Activated CD4-positive, alpha-beta T cell treated with anti-CD3 and anti-CD28 coated beads for 4 hours (primary cell): ENCODE data around the gene NFKBIZ.
"Not testable (repeated sequence)": the region's sequence is repeated elsewhere in the genome, so short reads cannot be mapped to it uniquely, and the experiment has no call there.

Experiments used
- DNase-seq, 2 donors: peaks; one replicate each; pipeline ENCODE4 v3.0.0-alpha.2; 2020

Gene NFKBIZ

GRCh38 chr3:101851850-101852714, 2.8 kb downstream of the NFKBIZ start:
- no peak for DNase-seq

GRCh38 chr3:101852983-101853840, 3.9 kb downstream of the NFKBIZ start:
- no peak for DNase-seq

GRCh38 chr3:101853982-101854381, 4.7 kb downstream of the NFKBIZ start:
- no peak for DNase-seq

- no peak for DNase-seq
These were observed 5.4 kb downstream of the NFKBIZ start for GRCh38 chr3:101854608-101855304.

GRCh38 chr3:101857301-101857741, 8.0 kb downstream of the NFKBIZ start:
- DNase-seq: no peak

GRCh38 chr3:101858464-101859030, 9.2 kb downstream of the NFKBIZ start:
- DNase-seq: no peak

- DNase-seq: no peak
These were observed 10.7 kb downstream of the NFKBIZ start for GRCh38 chr3:101859882-101860448.

- no peak for DNase-seq
These were observed 12.0 kb downstream of the NFKBIZ start for GRCh38 chr3:101861212-101861788.

- DNase-seq: no peak
These were observed 12.6 kb downstream of the NFKBIZ start for GRCh38 chr3:101861789-101862415.

- no peak for DNase-seq
These were observed 13.3 kb downstream of the NFKBIZ start for GRCh38 chr3:101862416-101863165.

GRCh38 chr3:101864926-101865325, 15.6 kb downstream of the NFKBIZ start:
- not testable (repeated sequence) for DNase-seq

GRCh38 chr3:101865751-101866509, 16.6 kb downstream of the NFKBIZ start:
- DNase-seq: no peak

- no peak for DNase-seq
These were observed 18.2 kb downstream of the NFKBIZ start for GRCh38 chr3:101867511-101867910.

- DNase-seq: no peak
These were observed 18.7 kb downstream of the NFKBIZ start for GRCh38 chr3:101867996-101868395.

- DNase-seq: no peak
These were observed 19.5 kb downstream of the NFKBIZ start for GRCh38 chr3:101868534-101869464.

GRCh38 chr3:101870138-101870537, 20.8 kb downstream of the NFKBIZ start:
- no peak for DNase-seq

GRCh38 chr3:101873619-101874018, 24.3 kb downstream of the NFKBIZ start:
- DNase-seq: no peak

GRCh38 chr3:101876142-101876541, 26.8 kb downstream of the NFKBIZ start:
- DNase-seq: no peak

- DNase-seq: no peak
These were observed 29.3 kb downstream of the NFKBIZ start for GRCh38 chr3:101878589-101878988.
